Gastroesophageal sphincter (tissue), 4 donors: Measurements from ENCODE around the gene MYCN. TPM values are rescaled to one million over a fixed set of nuclear protein-coding genes. Genes with fewer than 3 reads are reported as not detected.

Source experiments
- ATAC-seq: fragments of 150-250 bp; one replicate; pipeline ENCODE4 v1.9.1; 2016; ENCODE audit warnings: mild to moderate bottlenecking, moderate library complexity
- H3K27ac ChIP-seq, 4 donors: fragments of 200-600 bp; sonication (generic) in 3 of 4; 1 replicate in 3 of 4; 2 replicates in 1 of 4; pipeline ENCODE4 v1.5.1; 2016 to 2019
- H3K27me3 ChIP-seq: fragments of 200-600 bp; sonication (generic); one replicate; pipeline ENCODE4 v1.5.1; 2019
- H3K36me3 ChIP-seq, 2 donors: fragments of 200-600 bp; sonication (generic); one replicate each; pipeline ENCODE4 v1.5.1; 2019; ENCODE audit warnings: control low read depth in 1 of 2
- H3K4me1 ChIP-seq, 3 donors: fragments of 200-600 bp; sonication (generic); 1 replicate in 2 of 3; 2 replicates in 1 of 3; pipeline ENCODE4 v1.5.1; 2016 to 2019; ENCODE audit warnings: control low read depth in 2 of 3
- H3K4me3 ChIP-seq, 2 donors: fragments of 200-600 bp; sonication (generic); one replicate each; pipeline ENCODE4 v1.5.1; 2019; ENCODE audit warnings: mild to moderate bottlenecking in 1 of 2, moderate library complexity in 1 of 2
- H3K9me3 ChIP-seq, 3 donors: fragments of 200-600 bp; sonication (generic); one replicate each; pipeline ENCODE4 v1.5.1; 2017 to 2019; ENCODE audit warnings: control low read depth in 2 of 3
- EP300 ChIP-seq: sonication (generic); formaldehyde crosslinking; IDR thresholded peaks from one replicate; pipeline ENCODE4 v1.6.1; 2017; ENCODE audit warnings: antibody characterized with exemption, mild to moderate bottlenecking
- POLR2A ChIP-seq, 2 donors: fragments of 450-650 bp; IDR thresholded peaks; one replicate each; pipeline ENCODE4 v1.6.1; 2017; ENCODE audit warnings: antibody characterized with exemption in 2 of 2, mild to moderate bottlenecking in 2 of 2, moderate library complexity in 1 of 2
- POLR2AphosphoS5 ChIP-seq: sonication (generic); formaldehyde crosslinking; IDR thresholded peaks from one replicate; pipeline ENCODE4 v1.6.1; 2017; ENCODE audit warnings: antibody characterized with exemption
- WGBS, 2 donors: methylation state at CpG; one replicate each; pipeline ENCODE4 v1.1.5; 2018; ENCODE audit warnings: low coverage in 1 of 2; 5-methylcytosine and 5-hydroxymethylcytosine counted together
- total RNA-seq, 4 donors: library from RNA; depleted of rRNA; stranded (reverse); fragments of >200 nt; gene quantifications; one replicate each; pipeline ENCODE4 v1.1.0, GENCODE V29; 2016
- TF ChIP-seq, protein P1 (sequence below), 4 experiments: fragments of 200-600 bp in 2 of 4; fragments of 450-650 bp in 2 of 4; sonication (generic) in 1 of 4; IDR thresholded peaks; one replicate each; pipeline ENCODE4 v1.5.1; 2017 to 2019; ENCODE audit warnings: antibody characterized with exemption in 4 of 4, mild to moderate bottlenecking in 2 of 4, moderate library complexity in 2 of 4

MYCN gene
- total RNA-seq, 4 donors from 2014 or later, result 0.13 to 0.46 (median 0.35) TPM; not detected in 1

GRCh38 chr2:15968280-15969178 is 28.2 kb downstream of the MYCN start:
- no peaks in the 10 kb centered on the region for H3K36me3 ChIP-seq
- H3K4me1 ChIP-seq, result no peaks in the 10 kb centered on the region
- H3K27me3 ChIP-seq, result peaks cover 7% of the 10 kb centered on the region
- no peaks in the 10 kb centered on the region for H3K9me3 ChIP-seq
- no peak overlapping the region for H3K27ac ChIP-seq
- H3K4me3 ChIP-seq, result no peak overlapping the region
- WGBS, 2 donors, result 93 to 94% methylated on average over 5 to 6 of the region's 7 CpGs
- ATAC-seq, result no peak
- TF ChIP-seq POLR2A (IDR thresholded peaks at IDR 0.05), result no peak

DNA sequence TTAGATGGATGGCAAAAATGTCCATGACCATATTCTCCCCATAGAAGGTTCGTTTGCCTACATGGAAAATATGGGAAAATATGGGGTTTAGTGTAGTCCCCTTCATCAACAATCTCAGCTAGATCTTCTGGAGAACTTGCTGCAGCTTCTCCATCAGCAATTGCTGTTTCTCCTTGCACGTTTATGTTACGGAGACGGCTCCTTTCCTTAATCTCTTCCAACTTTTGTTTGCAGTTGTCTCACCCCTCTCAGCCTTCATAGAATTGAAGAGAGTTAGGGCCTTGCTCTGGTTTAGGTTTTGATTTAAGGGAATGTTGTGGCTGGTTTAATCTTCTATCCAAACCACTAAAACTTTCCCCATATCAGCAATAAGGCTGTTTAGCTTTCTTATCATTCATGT is 28.9 kb downstream of the MYCN start:
- no peak for TF ChIP-seq EP300
- TF ChIP-seq POLR2A (IDR thresholded peaks at IDR 0.05), result no peak
- TF ChIP-seq POLR2AphosphoS5, result no peak
- TF ChIP-seq, protein P1, sequence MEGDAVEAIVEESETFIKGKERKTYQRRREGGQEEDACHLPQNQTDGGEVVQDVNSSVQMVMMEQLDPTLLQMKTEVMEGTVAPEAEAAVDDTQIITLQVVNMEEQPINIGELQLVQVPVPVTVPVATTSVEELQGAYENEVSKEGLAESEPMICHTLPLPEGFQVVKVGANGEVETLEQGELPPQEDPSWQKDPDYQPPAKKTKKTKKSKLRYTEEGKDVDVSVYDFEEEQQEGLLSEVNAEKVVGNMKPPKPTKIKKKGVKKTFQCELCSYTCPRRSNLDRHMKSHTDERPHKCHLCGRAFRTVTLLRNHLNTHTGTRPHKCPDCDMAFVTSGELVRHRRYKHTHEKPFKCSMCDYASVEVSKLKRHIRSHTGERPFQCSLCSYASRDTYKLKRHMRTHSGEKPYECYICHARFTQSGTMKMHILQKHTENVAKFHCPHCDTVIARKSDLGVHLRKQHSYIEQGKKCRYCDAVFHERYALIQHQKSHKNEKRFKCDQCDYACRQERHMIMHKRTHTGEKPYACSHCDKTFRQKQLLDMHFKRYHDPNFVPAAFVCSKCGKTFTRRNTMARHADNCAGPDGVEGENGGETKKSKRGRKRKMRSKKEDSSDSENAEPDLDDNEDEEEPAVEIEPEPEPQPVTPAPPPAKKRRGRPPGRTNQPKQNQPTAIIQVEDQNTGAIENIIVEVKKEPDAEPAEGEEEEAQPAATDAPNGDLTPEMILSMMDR (IDR thresholded peaks at IDR 0.05), result no peak
- 50 to 62% methylated on average over 1 to 4 of the region's 4 CpGs for WGBS, 2 donors
- no peak overlapping the region for H3K4me3 ChIP-seq
- H3K4me1 ChIP-seq, result peaks cover 0 to 6% (median 0%) of the 10 kb centered on the region in 3 donors
- no peak for ATAC-seq
- peaks cover 7% of the 10 kb centered on the region for H3K27me3 ChIP-seq
- H3K36me3 ChIP-seq, result no peaks in the 10 kb centered on the region
- no peaks in the 10 kb centered on the region for H3K9me3 ChIP-seq
- no peak overlapping the region for H3K27ac ChIP-seq

DNA sequence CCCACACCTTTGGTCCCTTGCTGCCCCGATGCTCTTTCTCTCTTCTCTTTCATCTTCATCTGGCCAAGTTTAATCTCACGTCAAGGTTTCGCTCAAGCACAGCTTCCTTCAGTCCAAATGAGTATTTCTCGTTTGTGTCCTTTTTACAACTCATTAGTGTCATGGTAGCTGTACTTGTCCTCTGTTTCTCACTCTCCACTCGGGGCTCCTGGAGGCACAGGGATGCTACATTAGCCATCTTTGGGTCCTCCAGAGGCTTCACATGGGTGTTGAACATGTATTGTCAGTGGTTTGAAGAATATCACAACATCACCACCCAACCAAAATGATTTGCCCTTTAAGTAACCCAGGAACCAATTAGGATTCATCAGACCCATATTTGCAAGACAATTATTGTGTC is 30.4 kb downstream of the MYCN start:
- H3K4me1 ChIP-seq, result peaks cover 0 to 8% (median 0%) of the 10 kb centered on the region in 3 donors
- H3K27ac ChIP-seq, result no peak overlapping the region
- peaks cover 7% of the 10 kb centered on the region for H3K27me3 ChIP-seq
- H3K36me3 ChIP-seq, result no peaks in the 10 kb centered on the region
- no peaks in the 10 kb centered on the region for H3K9me3 ChIP-seq
- 86 to 95% methylated on average over 4 to 5 of the region's 5 CpGs for WGBS, 2 donors
- no peak overlapping the region for H3K4me3 ChIP-seq
- TF ChIP-seq EP300 (no peak), POLR2AphosphoS5 (no peak), POLR2A (IDR thresholded peaks at IDR 0.05) (no peak)
- TF ChIP-seq, protein P1 (IDR thresholded peaks at IDR 0.05), result no peak
- no peak for ATAC-seq

- no peaks in the 10 kb centered on the region for H3K9me3 ChIP-seq
- no peak for TF ChIP-seq POLR2AphosphoS5
- TF ChIP-seq POLR2A (IDR thresholded peaks at IDR 0.05), result no peak
- TF ChIP-seq, protein P1 (IDR thresholded peaks at IDR 0.05), result no peak
- TF ChIP-seq EP300, result no peak
- no peak overlapping the region for H3K27ac ChIP-seq
- H3K4me1 ChIP-seq, result peaks cover 0 to 8% (median 0%) of the 10 kb centered on the region in 3 donors
- whole genome bisulfite sequencing, 2 donors, result 23 to 60% methylated on average over 2 to 5 of the region's 7 CpGs
- no peaks in the 10 kb centered on the region for H3K36me3 ChIP-seq
- ATAC-seq, result no peak
- peaks cover 7% of the 10 kb centered on the region for H3K27me3 ChIP-seq
- H3K4me3 ChIP-seq, result no peak overlapping the region
These were observed 31.0 kb downstream of the MYCN start for GRCh38 chr2:15971351-15971750.

GRCh38 chr2:15971831-15972522 is 31.6 kb downstream of the MYCN start:
- no peak overlapping the region for H3K27ac ChIP-seq
- H3K4me3 ChIP-seq, result no peak overlapping the region
- 70 to 74% methylated on average over 3 to 7 of the region's 7 CpGs for WGBS, 2 donors
- H3K9me3 ChIP-seq, result no peaks in the 10 kb centered on the region
- H3K27me3 ChIP-seq, result peaks cover 7% of the 10 kb centered on the region
- no peak for ATAC-seq
- H3K36me3 ChIP-seq, result no peaks in the 10 kb centered on the region
- TF ChIP-seq, protein P1 (IDR thresholded peaks at IDR 0.05), result no peak
- TF ChIP-seq EP300, result no peak
- TF ChIP-seq POLR2A (IDR thresholded peaks at IDR 0.05), result no peak
- no peak for TF ChIP-seq POLR2AphosphoS5
- peaks cover 0 to 8% (median 0%) of the 10 kb centered on the region in 3 donors for H3K4me1 ChIP-seq
